Duodenal mucosa (tissue), 2 donors: ENCODE results near the gene FBLIM1.
A peak's percentile ranks its signal among the peaks of the same experiment; 100 is the strongest.
"Not testable (repeated sequence)": the region's sequence is repeated elsewhere in the genome, so short reads cannot be mapped to it uniquely, and the experiment has no call there.

ENCODE experiments used
- H3K27ac ChIP-seq: one replicate; pipeline ENCODE4 v1.7.0; 2013; ENCODE audit warnings: low read depth, low read length
- H3K27me3 ChIP-seq, 2 donors: one replicate each; pipeline ENCODE4 v1.7.0; 2013; ENCODE audit warnings: low read length in 2 of 2, control low read depth in 1 of 2; ENCODE audit not compliant: insufficient read depth in 2 of 2, control insufficient read depth in 1 of 2
- H3K36me3 ChIP-seq, 2 donors: one replicate each; pipeline ENCODE4 v1.7.0; 2013; ENCODE audit warnings: low read length in 2 of 2, control low read depth in 1 of 2; ENCODE audit not compliant: insufficient read depth in 2 of 2, control insufficient read depth in 1 of 2
- H3K4me1 ChIP-seq, 2 donors: one replicate each; pipeline ENCODE4 v1.7.0; 2013; ENCODE audit warnings: low read length in 2 of 2, control low read depth in 1 of 2; ENCODE audit not compliant: insufficient read depth in 2 of 2, control insufficient read depth in 1 of 2
- H3K4me3 ChIP-seq, 2 donors: one replicate each; pipeline ENCODE4 v1.7.0; 2013; ENCODE audit warnings: low read length in 2 of 2, low read depth in 1 of 2
- H3K9ac ChIP-seq, 2 donors: one replicate each; pipeline ENCODE4 v1.7.0; 2013; ENCODE audit warnings: low read length in 2 of 2, low read depth in 1 of 2
- H3K9me3 ChIP-seq, 2 donors: one replicate each; pipeline ENCODE4 v1.7.0; 2013; ENCODE audit warnings: low read length in 2 of 2, control low read depth in 1 of 2; ENCODE audit not compliant: control insufficient read depth in 1 of 2

The FBLIM1 gene

DNA sequence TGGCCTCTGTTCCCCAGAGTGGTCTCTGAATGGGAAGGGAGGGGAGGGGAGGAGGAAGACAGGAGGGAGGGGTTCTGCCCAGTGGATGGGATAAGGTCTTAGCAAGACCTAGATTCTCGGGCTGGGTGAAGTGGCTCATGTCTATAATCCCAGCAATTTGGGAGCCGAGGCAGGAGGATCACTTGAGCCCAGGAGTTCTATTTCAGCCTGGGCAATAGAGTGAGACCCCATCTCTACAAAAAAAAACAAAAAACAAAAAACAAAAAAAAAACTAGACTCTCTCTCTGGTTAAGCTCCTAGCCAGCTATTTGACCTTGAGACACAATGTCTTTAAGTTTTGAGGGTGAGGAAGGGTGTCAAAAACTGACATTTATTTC lies 37.5 kb downstream of the FBLIM1 start:
- Histone ChIP-seq H3K4me3 (no peak overlapping the region), H3K27me3 (no peaks in the 10 kb centered on the region), H3K9me3 (no peaks in the 10 kb centered on the region), H3K36me3 (no peaks in the 10 kb centered on the region), H3K27ac (peak overlapping the region; percentile 54), H3K4me1 (peaks cover 55 to 62% of the 10 kb centered on the region in 2 donors), H3K9ac (peak overlapping the region in 1 of 2 donors; percentile 6)

GRCh38 chr1:15797614-15798390 lies 39.2 kb downstream of the FBLIM1 start:
- Histone ChIP-seq H3K9me3 (no peaks in the 10 kb centered on the region), H3K27ac (no peak overlapping the region), H3K4me3 (no peak overlapping the region), H3K4me1 (peaks cover 48 to 55% of the 10 kb centered on the region in 2 donors), H3K27me3 (no peaks in the 10 kb centered on the region), H3K36me3 (no peaks in the 10 kb centered on the region), H3K9ac (no peak overlapping the region)

GRCh38 chr1:15799004-15799867 lies 40.6 kb downstream of the FBLIM1 start:
- no peaks in the 10 kb centered on the region for H3K9me3 ChIP-seq
- H3K27me3 ChIP-seq = no peaks in the 10 kb centered on the region
- H3K4me1 ChIP-seq = peaks cover 40 to 44% of the 10 kb centered on the region in 2 donors
- H3K9ac ChIP-seq = peak overlapping the region; percentile 38 to 53
- no peaks in the 10 kb centered on the region for H3K36me3 ChIP-seq
- peak overlapping the region; percentile 23 to 40 for H3K4me3 ChIP-seq
- H3K27ac ChIP-seq = peak overlapping the region; percentile 77

DNA sequence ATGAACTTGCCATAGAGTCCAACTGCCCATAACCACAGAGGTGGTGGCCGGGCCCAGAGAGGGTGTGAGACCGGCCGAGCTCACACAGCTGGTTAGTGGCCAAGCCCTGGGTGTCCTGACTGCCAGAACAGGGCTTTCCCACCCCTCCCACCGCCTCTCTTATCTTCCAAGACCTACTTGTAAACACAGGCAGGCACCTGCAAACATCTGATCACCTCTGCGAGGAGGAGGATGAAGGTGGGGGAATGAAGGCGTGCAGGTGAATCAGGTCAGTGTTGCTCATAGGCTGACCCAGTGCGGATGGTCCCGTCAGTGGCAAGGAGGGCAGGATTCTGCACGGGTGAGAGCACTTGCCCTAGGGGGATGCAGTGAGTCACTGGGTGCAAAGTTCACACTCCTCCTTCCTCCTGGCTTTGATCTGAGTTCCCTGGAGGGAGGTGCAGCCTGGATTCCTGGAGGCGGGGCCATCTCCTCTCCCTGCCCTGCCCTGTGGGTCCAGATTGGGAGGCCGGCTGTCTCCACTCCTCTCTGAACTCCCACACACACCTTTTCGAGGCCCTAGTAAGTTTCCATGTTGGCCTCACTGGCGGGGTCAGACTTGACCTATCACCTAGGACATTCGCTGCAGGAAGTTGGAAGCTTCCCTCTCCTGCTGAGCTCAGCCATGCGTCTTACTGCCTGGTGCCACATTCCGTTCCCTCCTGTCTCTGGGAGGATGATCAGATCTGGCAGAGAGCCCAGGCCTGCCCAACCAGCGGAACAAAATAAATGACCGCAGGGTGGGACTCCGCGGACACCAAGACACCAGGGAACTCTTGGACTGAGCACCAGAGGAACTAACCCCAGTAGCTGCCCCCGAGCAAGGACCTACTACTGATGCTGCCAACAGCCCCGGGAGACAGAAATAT lies 41.6 kb downstream of the FBLIM1 start:
- peak overlapping the region; percentile 38 to 53 for H3K9ac ChIP-seq
- H3K9me3 ChIP-seq = no peaks in the 10 kb centered on the region
- H3K27me3 ChIP-seq = no peaks in the 10 kb centered on the region
- H3K4me3 ChIP-seq = peak overlapping the region; percentile 9 to 40
- H3K27ac ChIP-seq = peak overlapping the region; percentile 77
- H3K36me3 ChIP-seq = no peaks in the 10 kb centered on the region
- H3K4me1 ChIP-seq = peaks cover 40 to 41% of the 10 kb centered on the region in 2 donors

GRCh38 chr1:15802234-15802965 lies 43.8 kb downstream of the FBLIM1 start:
- Histone ChIP-seq H3K9ac (no peak overlapping the region), H3K27ac (no peak overlapping the region), H3K4me1 (peaks cover 27 to 28% of the 10 kb centered on the region in 2 donors), H3K9me3 (no peaks in the 10 kb centered on the region), H3K36me3 (no peaks in the 10 kb centered on the region), H3K4me3 (no peak overlapping the region), H3K27me3 (no peaks in the 10 kb centered on the region)

DNA sequence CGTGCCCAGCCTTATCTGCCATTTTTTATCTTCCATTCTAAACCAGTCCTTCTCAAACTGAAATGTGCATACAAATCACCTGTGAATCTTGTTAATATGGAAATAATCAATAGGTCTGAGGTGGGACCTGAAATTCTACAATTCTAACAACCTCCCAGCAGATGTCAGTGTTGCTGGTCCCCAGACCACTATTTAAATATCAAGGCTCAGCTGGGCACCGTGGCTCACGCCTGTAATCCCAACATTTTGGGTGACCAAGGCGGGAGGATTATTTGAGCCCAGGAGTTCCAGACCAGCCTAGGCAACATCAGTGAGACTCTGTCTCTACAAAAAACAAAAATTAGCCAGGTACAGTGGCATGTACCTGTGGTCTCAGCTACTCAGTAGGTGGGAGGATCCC lies 44.8 kb downstream of the FBLIM1 start:
- H3K27me3 ChIP-seq = no peaks in the 10 kb centered on the region
- H3K4me1 ChIP-seq = peaks cover 22 to 23% of the 10 kb centered on the region in 2 donors
- no peak overlapping the region for H3K27ac ChIP-seq
- no peaks in the 10 kb centered on the region for H3K36me3 ChIP-seq
- H3K9me3 ChIP-seq = no peaks in the 10 kb centered on the region
- no peak overlapping the region for H3K9ac ChIP-seq
- no peak overlapping the region for H3K4me3 ChIP-seq

DNA sequence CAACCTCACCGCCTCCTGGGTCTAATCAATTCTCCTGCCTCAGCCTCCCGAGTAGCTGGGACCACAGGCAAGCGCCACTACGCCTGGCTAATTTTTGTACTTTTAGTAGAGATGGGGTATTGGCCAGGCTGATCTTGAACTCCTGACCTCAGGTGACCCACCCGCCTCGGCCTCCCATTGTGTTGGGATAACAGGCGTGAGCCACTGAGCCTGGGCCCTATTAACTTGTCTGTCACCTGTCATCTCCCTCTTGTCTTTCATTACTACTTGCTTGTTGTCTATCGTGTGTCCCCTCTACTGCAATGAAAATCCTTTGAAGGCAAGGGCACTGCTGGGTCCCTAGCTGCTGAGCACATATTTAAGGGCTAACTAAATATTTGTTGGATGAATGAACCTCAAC lies 45.5 kb downstream of the FBLIM1 start:
- no peaks in the 10 kb centered on the region for H3K27me3 ChIP-seq
- no peaks in the 10 kb centered on the region for H3K36me3 ChIP-seq
- no peak overlapping the region for H3K9ac ChIP-seq
- no peak overlapping the region for H3K27ac ChIP-seq
- no peaks in the 10 kb centered on the region for H3K9me3 ChIP-seq
- peaks cover 19 to 20% of the 10 kb centered on the region in 2 donors for H3K4me1 ChIP-seq
- H3K4me3 ChIP-seq = no peak overlapping the region

- no peaks in the 10 kb centered on the region for H3K27me3 ChIP-seq
- no peak overlapping the region for H3K4me3 ChIP-seq
- H3K9ac ChIP-seq = no peak overlapping the region
- H3K4me1 ChIP-seq = no peaks in the 10 kb centered on the region
- no peaks in the 10 kb centered on the region for H3K36me3 ChIP-seq
- H3K9me3 ChIP-seq = no peaks in the 10 kb centered on the region
- H3K27ac ChIP-seq = no peak overlapping the region
Observed at GRCh38 chr1:15807121-15807520, 48.5 kb downstream of the FBLIM1 start.

- H3K27ac ChIP-seq, H3K9me3 ChIP-seq, H3K9ac ChIP-seq, H3K4me1 ChIP-seq, H3K36me3 ChIP-seq, H3K4me3 ChIP-seq, H3K27me3 ChIP-seq: not testable (repeated sequence)
Observed at GRCh38 chr1:15807549-15807948, 49.0 kb downstream of the FBLIM1 start, which contains the start of gene UQCRHL. UQCRHL (minus strand) TSS chr1:15807649; CDS start chr1:15807649, 0 bp downstream.
